HG03378 (cell line): Measurements from ENCODE around the gene GRIN2C.

Experiments
- ATAC-seq: cut with Tn5 transposase; IDR thresholded peaks from one replicate; pipeline ENCODE4 v1.9.1; 2021; ENCODE audit warnings: mild to moderate bottlenecking, moderate library complexity; ENCODE audit not compliant: unreplicated experiment

Gene GRIN2C

GRCh38 chr17:74804683-74805082 lies 55.0 kb downstream of the GRIN2C start:
- no peak for ATAC-seq

DNA sequence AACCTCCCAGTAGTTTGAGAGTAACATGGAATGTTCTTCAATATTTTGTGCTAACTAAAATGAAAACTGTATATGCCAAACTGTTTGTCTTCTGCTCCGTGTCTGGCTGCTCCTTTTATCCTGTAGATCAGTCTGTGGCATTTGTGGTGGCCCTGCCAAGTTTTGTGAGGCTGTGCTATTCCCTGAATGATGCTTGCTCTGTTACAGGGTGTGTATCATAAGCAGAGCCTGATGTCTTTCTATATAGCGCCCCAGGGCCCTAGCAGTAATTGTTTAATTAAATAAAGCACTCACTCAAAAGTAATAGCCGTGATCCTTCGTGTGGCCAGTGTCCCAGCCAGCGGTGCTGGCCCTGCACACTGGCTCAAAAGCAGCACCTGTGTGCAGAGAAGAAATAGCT lies 55.7 kb downstream of the GRIN2C start:
- no peak for ATAC-seq

DNA sequence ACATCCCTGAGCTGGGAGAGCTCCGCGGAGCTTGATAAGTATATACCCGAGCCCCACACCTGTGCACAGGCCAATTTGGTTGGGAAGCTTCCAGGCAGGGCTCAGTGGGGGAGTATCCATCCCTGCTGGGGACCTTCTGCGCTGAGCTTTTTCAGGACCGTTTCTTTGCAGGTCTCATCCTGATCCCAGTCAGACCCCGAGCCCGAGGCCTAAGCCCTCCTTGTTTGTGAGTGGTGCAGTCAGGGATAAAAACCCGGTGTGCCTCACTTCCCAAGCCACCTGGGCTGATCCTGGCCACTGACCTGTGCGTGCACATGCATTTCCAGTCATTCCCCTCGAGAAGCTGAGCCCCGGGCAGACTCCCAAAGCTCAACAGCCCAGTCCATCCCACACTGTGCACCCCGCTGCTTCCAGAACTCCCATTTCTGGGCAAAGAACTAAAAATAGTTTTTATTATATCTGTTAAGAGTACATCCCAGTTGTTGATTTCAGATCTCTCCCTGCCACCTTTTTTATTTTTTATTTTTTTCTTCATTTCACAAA lies 56.2 kb downstream of the GRIN2C start:
- no peak for ATAC-seq

- ATAC-seq, result no peak
Measured at GRCh38 chr17:74801896-74802295, 57.8 kb downstream of the GRIN2C start.

- ATAC-seq, result no peak
Measured at GRCh38 chr17:74800531-74800930, 59.2 kb downstream of the GRIN2C start.

- ATAC-seq, result no peak
Measured at GRCh38 chr17:74799097-74799496, 60.6 kb downstream of the GRIN2C start.

DNA sequence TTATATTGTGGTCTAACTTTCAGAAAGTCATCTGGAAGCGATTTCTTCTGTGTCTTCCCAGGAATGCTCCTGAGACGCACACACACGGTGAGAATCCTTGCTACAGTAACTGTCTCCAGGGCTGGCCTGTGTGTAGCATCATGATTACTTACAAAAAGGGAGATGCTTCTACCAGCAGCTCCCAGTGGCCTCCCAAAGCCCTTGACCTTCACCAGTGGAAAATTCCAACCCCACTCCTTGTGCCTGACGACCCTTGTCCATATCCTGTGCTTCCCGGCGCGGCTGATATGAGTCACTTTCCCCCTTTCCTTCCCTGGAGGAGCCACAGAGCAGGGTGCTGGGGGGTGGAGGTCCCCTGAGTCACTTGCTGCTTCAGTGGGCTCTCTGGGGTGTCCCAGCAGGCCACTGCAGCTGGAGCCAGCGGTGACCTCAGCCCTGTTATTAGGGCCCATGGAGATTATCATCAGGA lies 61.4 kb downstream of the GRIN2C start:
- no peak for ATAC-seq

GRCh38 chr17:74797824-74798223 lies 61.9 kb downstream of the GRIN2C start:
- ATAC-seq, result no peak

- no peak for ATAC-seq
Measured at GRCh38 chr17:74796866-74797265, 62.8 kb downstream of the GRIN2C start.

DNA sequence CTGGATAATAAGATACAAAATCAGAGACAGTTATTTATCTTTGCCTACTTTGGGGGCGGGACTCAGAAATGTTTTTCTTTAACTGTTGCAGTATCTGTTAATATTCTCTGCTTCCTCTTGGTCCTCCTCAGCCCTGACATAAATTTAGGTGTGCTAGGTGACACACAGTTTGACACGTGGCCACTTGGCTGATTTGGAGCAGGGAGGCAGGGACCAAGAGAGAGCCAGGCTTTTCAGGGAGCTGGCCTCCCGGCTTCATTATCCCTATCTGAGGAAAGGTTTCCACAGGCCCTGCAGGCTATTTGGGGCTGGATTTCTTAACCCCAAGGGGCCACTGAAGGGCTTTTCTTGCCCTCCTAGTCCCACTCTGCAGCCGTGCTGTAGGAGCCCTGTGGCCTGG lies 63.5 kb downstream of the GRIN2C start:
- no peak for ATAC-seq

DNA sequence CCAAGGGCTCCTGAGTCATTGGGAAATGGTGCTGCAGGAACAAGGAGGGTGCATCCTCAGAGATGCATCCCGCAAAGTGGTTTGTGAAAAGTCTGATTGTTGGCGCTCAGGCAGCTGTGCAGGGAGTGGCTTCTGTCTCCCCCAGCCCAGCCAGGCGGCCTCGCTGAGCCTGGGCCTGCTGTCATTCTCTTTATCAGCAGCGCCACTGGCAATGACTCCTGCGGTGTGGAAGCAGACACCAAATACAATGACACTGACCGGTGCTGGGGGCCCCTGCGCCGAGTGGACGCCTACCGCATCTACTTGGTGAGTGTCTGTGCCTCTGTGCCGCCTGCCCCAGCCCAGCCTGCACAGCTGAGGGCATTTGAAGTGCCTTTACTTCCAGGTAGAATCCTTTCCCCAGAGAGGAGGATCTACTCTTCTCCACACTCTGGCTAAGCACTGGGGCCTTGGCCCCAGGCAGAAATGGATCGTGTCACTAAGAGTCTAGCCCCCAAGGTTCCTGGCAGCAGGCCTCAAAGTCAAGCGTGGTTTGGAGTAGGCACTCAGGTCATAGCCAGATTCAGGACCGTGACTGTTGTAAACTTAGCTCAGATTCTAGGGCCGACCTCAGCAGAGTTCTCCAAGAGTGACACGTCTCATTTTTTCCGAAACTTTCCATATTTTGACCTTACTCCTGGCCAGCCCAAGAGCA lies 64.2 kb downstream of the GRIN2C start:
- ATAC-seq, result no peak

- no peak for ATAC-seq
Measured at GRCh38 chr17:74792586-74793105, 67.0 kb downstream of the GRIN2C start.
